Adrenal gland (tissue), 5 donors: ENCODE results near the gene REM2.

Experiments used
- CTCF ChIP-seq, 6 experiments: fragments of 450-650 bp in 4 of 6; fragments of 200-600 bp in 2 of 6; sonication (generic) in 1 of 6; IDR thresholded peaks; 1 replicate in 5 of 6; 2 replicates in 1 of 6; pipeline versions ENCODE4 v1.5.1 to v1.8.0; 2016 to 2021; ENCODE audit warnings: antibody characterized with exemption in 6 of 6, mild to moderate bottlenecking in 2 of 6, moderate library complexity in 1 of 6
- POLR2A ChIP-seq, 2 donors: fragments of 450-650 bp; IDR thresholded peaks; one replicate each; pipeline ENCODE4 v1.6.1; 2017; ENCODE audit warnings: antibody characterized with exemption in 2 of 2, mild to moderate bottlenecking in 2 of 2, moderate library complexity in 1 of 2
- donor health status: DM: no; HTN: no; CAD: no.

DNA sequence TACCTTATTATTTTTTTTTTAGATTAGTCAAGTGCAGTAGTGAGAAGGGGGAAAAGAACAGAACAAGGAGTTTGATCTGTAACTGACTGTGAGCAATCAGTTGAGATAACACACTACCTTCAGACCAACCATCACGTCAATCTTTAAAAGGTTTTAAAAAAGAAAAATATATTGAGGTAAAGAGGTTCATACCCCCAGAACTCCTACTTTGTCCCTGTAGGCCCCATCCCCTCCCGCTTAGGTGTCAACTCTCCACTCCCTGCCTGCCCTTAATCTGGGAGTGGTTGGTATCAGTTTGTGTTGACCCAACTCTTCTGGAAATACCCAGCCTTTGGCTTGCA lies 30.5 kb upstream of the REM2 start:
- TF ChIP-seq CTCF (IDR thresholded peaks at IDR 0.05) (no peak), POLR2A (IDR thresholded peaks at IDR 0.05) (no peak)
